ENCODE data around the gene FES. TPM values are rescaled to one million over a fixed set of nuclear protein-coding genes. Genes with fewer than 3 reads are reported as not detected.

The FES gene
- total RNA-seq, 4 donors from 2014 or later, result 3.6 to 17.9 (median 11.0) TPM

GRCh38 chr15:90931575-90931827 is 47.2 kb downstream of the FES start:
- H3K4me3 ChIP-seq (ENCODE audit: low read depth, poor library complexity, severe bottlenecking), result no peak overlapping the region
- DNase-seq (ENCODE audit: low spot score in 2 of 2), result no peak
- TF ChIP-seq CTCF (IDR thresholded peaks at IDR 0.05), result no peak
- no peak for TF ChIP-seq POLR2A (IDR thresholded peaks at IDR 0.05)
- intact Hi-C loops (cut with DNase I; ENCODE audit: low total_unique reads), result no loop called here
- WGBS, 2 donors, result 22 to 33% methylated on average over 6 of the region's 6 CpGs

DNA sequence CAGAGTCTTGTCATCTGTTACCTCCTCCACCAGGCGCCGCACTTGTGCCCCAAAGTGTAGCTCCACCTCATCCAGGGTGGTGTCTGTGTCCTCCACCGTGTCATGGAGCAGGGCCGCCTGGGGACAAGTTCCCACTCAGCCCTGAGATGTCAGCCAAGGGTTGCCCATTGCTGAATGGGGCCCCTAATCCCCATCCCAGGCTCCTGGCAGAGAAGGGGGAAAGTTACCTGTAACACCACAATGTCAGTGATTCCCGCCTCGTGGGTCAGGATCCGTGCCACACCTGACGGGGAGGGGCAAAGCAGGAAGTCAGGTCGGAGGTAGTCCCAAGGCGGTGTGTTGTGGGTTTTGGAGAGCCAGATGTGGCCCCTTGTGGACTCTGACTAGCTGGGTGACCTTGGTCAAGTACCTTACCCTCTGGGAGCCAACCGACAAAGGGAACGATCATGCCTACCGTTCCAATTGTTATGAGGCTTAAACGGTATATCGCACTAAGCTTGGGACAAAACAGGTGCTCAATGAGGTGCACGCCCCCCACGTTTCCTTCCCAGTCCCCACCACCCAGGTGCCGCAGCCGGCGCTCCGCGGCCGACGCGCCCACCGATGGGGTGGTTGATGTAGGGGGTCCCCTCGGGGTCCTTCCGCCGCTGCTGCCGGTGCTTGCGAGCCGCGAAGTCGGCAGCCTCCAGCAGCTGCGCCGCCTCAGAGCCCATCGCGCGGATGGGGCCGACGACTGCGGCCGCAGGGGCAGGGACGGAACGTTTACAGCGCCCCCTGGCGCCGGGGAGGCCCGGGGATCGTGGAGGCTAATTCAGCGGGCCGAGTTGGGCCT is 47.7 kb downstream of the FES start, which contains the start of gene HDDC3:
HDDC3 (minus strand) TSS at position 722 of the 832 bp plus-strand sequence; CDS start at position 713, 9 bp downstream.
- WGBS, 2 donors, result 0 to 4% methylated on average over 25 to 31 of the region's 52 CpGs
- TF ChIP-seq POLR2A (IDR thresholded peaks at IDR 0.05), result no peak
- TF ChIP-seq CTCF (IDR thresholded peaks at IDR 0.05), result peak in 1 of 3 donors; percentile 18
- peak; percentile 84 to 98 for DNase-seq (ENCODE audit: low spot score in 2 of 2)
- H3K4me3 ChIP-seq (ENCODE audit: low read depth, poor library complexity, severe bottlenecking), result peak within 1 kb of the TSS; percentile 59
- intact Hi-C loops (cut with DNase I; ENCODE audit: low total_unique reads), result no loop called here

GRCh38 chr15:90932660-90932991 is 48.3 kb downstream of the FES start:
- H3K4me3 ChIP-seq (ENCODE audit: low read depth, poor library complexity, severe bottlenecking), result no peak overlapping the region
- TF ChIP-seq POLR2A (IDR thresholded peaks at IDR 0.05) (no peak), CTCF (IDR thresholded peaks at IDR 0.05) (no peak)
- WGBS, 2 donors, result 15 to 18% methylated on average over 5 of the region's 5 CpGs
- intact Hi-C loops (cut with DNase I; ENCODE audit: low total_unique reads), result no loop called here
- DNase-seq (ENCODE audit: low spot score in 2 of 2), result no peak

GRCh38 chr15:90933301-90933700 is 49.0 kb downstream of the FES start:
- intact Hi-C loops (cut with DNase I; ENCODE audit: low total_unique reads), result no loop called here
- no peak overlapping the region for H3K4me3 ChIP-seq (ENCODE audit: low read depth, poor library complexity, severe bottlenecking)
- no peak for DNase-seq (ENCODE audit: low spot score in 2 of 2)
- 83 to 87% methylated on average over 1 of the region's 1 CpG for WGBS, 2 donors
- TF ChIP-seq CTCF (IDR thresholded peaks at IDR 0.05) (no peak), POLR2A (IDR thresholded peaks at IDR 0.05) (no peak)

GRCh38 chr15:90934256-90934948 is 50.1 kb downstream of the FES start:
- WGBS, 2 donors, result 1 to 2% methylated on average over 19 of the region's 19 CpGs
- intact Hi-C loops (cut with DNase I; ENCODE audit: low total_unique reads), result no loop called here
- H3K4me3 ChIP-seq (ENCODE audit: low read depth, poor library complexity, severe bottlenecking), result peak overlapping the region; percentile 71
- TF ChIP-seq POLR2A (IDR thresholded peaks at IDR 0.05) (no peak), CTCF (IDR thresholded peaks at IDR 0.05) (peak in 1 of 3 donors; percentile 47)
- DNase-seq (ENCODE audit: low spot score in 2 of 2), result peak; percentile 85 to 97
